ENCODE measurements around the gene SLC16A3.
A peak's percentile ranks its signal among the peaks of the same experiment; 100 is the strongest.

The SLC16A3 gene

GRCh38 chr17:82236142-82236971, 7.5 kb downstream of the SLC16A3 start:
- Histone ChIP-seq H2AFZ (ENCODE audit: low read depth, low read length) (no peak overlapping the region), H3K4me1 (ENCODE audit: low read length) (peaks cover 12% of the 10 kb centered on the region), H4K20me1 (ENCODE audit: insufficient read depth, low read length) (no peaks in the 10 kb centered on the region), H3K79me2 (ENCODE audit: low read length) (no peaks in the 10 kb centered on the region), H3K4me3 (ENCODE audit: low read length) (0 out of 2 replicates have a peak overlapping the region, but pooled peaks have one; percentile 29), H3K9ac (ENCODE audit: low read length) (no peak overlapping the region), H3K27me3 (ENCODE audit: low read depth, low read length) (peaks cover 19% of the 10 kb centered on the region), H3K27ac (ENCODE audit: low read length) (no peak overlapping the region), H3K9me3 (ENCODE audit: insufficient read depth, low read length) (no peaks in the 10 kb centered on the region), H3K36me3 (replicated peaks; ENCODE audit: low read depth, low read length) (no peaks in the 10 kb centered on the region), H3K4me2 (ENCODE audit: low read length) (peak overlapping the region; percentile 26; the same call in 1 of the 2 replicates)
- TF ChIP-seq CTCF (IDR thresholded peaks at IDR 0.05; ENCODE audit: low read depth, low read length) (peak; percentile 85), EZH2phosphoT487 (IDR thresholded peaks at IDR 0.05; ENCODE audit: low read depth) (no peak)

GRCh38 chr17:82237083-82237745, 8.4 kb downstream of the SLC16A3 start:
- H3K36me3 ChIP-seq (replicated peaks; ENCODE audit: low read depth, low read length): no peaks in the 10 kb centered on the region
- TF ChIP-seq EZH2phosphoT487 (IDR thresholded peaks at IDR 0.05; ENCODE audit: low read depth): no peak
- no peak for TF ChIP-seq CTCF (IDR thresholded peaks at IDR 0.05; ENCODE audit: low read depth, low read length)
- H3K9me3 ChIP-seq (ENCODE audit: insufficient read depth, low read length): no peaks in the 10 kb centered on the region
- no peak overlapping the region for H3K27ac ChIP-seq (ENCODE audit: low read length)
- no peak overlapping the region for H3K4me2 ChIP-seq (ENCODE audit: low read length)
- no peaks in the 10 kb centered on the region for H3K79me2 ChIP-seq (ENCODE audit: low read length)
- H4K20me1 ChIP-seq (ENCODE audit: insufficient read depth, low read length): 0 out of 2 replicates have a peak, but pooled peaks cover under 1% of the 10 kb centered on the region
- no peak overlapping the region for H3K4me3 ChIP-seq (ENCODE audit: low read length)
- H3K4me1 ChIP-seq (ENCODE audit: low read length): peaks cover 12% of the 10 kb centered on the region
- no peak overlapping the region for H3K9ac ChIP-seq (ENCODE audit: low read length)
- peaks cover 19% of the 10 kb centered on the region for H3K27me3 ChIP-seq (ENCODE audit: low read depth, low read length)
- no peak overlapping the region for H2AFZ ChIP-seq (ENCODE audit: low read depth, low read length)

- Histone ChIP-seq H3K9me3 (ENCODE audit: insufficient read depth, low read length) (no peaks in the 10 kb centered on the region), H3K79me2 (ENCODE audit: low read length) (no peaks in the 10 kb centered on the region), H3K4me3 (ENCODE audit: low read length) (no peak overlapping the region), H3K9ac (ENCODE audit: low read length) (no peak overlapping the region), H3K4me2 (ENCODE audit: low read length) (no peak overlapping the region), H3K27me3 (ENCODE audit: low read depth, low read length) (peaks cover 19% of the 10 kb centered on the region), H3K36me3 (replicated peaks; ENCODE audit: low read depth, low read length) (no peaks in the 10 kb centered on the region), H4K20me1 (ENCODE audit: insufficient read depth, low read length) (0 out of 2 replicates have a peak, but pooled peaks cover 4% of the 10 kb centered on the region), H3K27ac (ENCODE audit: low read length) (no peak overlapping the region), H3K4me1 (ENCODE audit: low read length) (peaks cover 12% of the 10 kb centered on the region), H2AFZ (ENCODE audit: low read depth, low read length) (no peak overlapping the region)
- TF ChIP-seq EZH2phosphoT487 (IDR thresholded peaks at IDR 0.05; ENCODE audit: low read depth) (no peak), CTCF (IDR thresholded peaks at IDR 0.05; ENCODE audit: low read depth, low read length) (no peak)
These were observed 9.1 kb downstream of the SLC16A3 start for GRCh38 chr17:82237746-82238471.

All from OCI-LY3 (cell line).